ENCODE data around the gene CYP3A4. TPM values are rescaled to one million over a fixed set of nuclear protein-coding genes. Genes with fewer than 3 reads are reported as not detected.
A peak's percentile ranks its signal among the peaks of the same experiment; 100 is the strongest.

Gene CYP3A4
- total and polyA plus RNA-seq, 2 of the 8 experiments (the other 6 are each of a cell fraction or from before 2014, with no cell fraction given) = not detected

DNA sequence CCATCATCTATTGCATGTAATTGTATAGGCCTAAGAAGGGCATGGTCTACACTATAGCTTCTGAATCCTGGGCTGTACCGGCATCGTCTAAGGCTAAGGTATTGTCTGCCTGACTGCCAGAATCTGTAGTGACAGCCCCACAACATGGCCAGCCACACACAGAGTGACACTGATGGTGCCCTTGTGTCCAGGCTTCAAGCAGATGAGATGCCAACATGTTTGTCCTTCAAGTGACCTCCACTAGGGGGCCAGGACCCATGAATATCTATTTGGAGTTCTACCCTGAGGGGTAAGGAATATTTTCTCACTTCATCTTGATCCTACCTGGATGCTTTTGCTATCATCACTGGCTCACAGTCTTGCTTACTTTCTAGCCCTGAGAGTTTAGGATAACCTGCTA, 50.5 kb downstream of the CYP3A4 start (continued):
- TF ChIP-seq, protein P1, sequence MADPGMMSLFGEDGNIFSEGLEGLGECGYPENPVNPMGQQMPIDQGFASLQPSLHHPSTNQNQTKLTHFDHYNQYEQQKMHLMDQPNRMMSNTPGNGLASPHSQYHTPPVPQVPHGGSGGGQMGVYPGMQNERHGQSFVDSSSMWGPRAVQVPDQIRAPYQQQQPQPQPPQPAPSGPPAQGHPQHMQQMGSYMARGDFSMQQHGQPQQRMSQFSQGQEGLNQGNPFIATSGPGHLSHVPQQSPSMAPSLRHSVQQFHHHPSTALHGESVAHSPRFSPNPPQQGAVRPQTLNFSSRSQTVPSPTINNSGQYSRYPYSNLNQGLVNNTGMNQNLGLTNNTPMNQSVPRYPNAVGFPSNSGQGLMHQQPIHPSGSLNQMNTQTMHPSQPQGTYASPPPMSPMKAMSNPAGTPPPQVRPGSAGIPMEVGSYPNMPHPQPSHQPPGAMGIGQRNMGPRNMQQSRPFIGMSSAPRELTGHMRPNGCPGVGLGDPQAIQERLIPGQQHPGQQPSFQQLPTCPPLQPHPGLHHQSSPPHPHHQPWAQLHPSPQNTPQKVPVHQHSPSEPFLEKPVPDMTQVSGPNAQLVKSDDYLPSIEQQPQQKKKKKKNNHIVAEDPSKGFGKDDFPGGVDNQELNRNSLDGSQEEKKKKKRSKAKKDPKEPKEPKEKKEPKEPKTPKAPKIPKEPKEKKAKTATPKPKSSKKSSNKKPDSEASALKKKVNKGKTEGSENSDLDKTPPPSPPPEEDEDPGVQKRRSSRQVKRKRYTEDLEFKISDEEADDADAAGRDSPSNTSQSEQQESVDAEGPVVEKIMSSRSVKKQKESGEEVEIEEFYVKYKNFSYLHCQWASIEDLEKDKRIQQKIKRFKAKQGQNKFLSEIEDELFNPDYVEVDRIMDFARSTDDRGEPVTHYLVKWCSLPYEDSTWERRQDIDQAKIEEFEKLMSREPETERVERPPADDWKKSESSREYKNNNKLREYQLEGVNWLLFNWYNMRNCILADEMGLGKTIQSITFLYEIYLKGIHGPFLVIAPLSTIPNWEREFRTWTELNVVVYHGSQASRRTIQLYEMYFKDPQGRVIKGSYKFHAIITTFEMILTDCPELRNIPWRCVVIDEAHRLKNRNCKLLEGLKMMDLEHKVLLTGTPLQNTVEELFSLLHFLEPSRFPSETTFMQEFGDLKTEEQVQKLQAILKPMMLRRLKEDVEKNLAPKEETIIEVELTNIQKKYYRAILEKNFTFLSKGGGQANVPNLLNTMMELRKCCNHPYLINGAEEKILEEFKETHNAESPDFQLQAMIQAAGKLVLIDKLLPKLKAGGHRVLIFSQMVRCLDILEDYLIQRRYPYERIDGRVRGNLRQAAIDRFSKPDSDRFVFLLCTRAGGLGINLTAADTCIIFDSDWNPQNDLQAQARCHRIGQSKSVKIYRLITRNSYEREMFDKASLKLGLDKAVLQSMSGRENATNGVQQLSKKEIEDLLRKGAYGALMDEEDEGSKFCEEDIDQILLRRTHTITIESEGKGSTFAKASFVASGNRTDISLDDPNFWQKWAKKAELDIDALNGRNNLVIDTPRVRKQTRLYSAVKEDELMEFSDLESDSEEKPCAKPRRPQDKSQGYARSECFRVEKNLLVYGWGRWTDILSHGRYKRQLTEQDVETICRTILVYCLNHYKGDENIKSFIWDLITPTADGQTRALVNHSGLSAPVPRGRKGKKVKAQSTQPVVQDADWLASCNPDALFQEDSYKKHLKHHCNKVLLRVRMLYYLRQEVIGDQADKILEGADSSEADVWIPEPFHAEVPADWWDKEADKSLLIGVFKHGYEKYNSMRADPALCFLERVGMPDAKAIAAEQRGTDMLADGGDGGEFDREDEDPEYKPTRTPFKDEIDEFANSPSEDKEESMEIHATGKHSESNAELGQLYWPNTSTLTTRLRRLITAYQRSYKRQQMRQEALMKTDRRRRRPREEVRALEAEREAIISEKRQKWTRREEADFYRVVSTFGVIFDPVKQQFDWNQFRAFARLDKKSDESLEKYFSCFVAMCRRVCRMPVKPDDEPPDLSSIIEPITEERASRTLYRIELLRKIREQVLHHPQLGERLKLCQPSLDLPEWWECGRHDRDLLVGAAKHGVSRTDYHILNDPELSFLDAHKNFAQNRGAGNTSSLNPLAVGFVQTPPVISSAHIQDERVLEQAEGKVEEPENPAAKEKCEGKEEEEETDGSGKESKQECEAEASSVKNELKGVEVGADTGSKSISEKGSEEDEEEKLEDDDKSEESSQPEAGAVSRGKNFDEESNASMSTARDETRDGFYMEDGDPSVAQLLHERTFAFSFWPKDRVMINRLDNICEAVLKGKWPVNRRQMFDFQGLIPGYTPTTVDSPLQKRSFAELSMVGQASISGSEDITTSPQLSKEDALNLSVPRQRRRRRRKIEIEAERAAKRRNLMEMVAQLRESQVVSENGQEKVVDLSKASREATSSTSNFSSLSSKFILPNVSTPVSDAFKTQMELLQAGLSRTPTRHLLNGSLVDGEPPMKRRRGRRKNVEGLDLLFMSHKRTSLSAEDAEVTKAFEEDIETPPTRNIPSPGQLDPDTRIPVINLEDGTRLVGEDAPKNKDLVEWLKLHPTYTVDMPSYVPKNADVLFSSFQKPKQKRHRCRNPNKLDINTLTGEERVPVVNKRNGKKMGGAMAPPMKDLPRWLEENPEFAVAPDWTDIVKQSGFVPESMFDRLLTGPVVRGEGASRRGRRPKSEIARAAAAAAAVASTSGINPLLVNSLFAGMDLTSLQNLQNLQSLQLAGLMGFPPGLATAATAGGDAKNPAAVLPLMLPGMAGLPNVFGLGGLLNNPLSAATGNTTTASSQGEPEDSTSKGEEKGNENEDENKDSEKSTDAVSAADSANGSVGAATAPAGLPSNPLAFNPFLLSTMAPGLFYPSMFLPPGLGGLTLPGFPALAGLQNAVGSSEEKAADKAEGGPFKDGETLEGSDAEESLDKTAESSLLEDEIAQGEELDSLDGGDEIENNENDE (IDR thresholded peaks at IDR 0.05; ENCODE audit: insufficient replicate concordance, low read length) = no peak
- TF ChIP-seq RAD21 (IDR thresholded peaks at IDR 0.05 in 1 of 2, conservative IDR thresholded peaks at IDR 0.05 in 1 of 2; ENCODE audit: low read depth in 2 of 2, low read length in 2 of 2) (peak; percentile 28 to 52; a peak in 3 of 4 replicates), SP2 (IDR thresholded peaks at IDR 0.05; ENCODE audit: low read length) (no peak), GABPA (IDR thresholded peaks at IDR 0.05; ENCODE audit: borderline replicate concordance, insufficient read depth, low read length) (no peak), YY1 (IDR thresholded peaks at IDR 0.05; ENCODE audit: low read depth, low read length) (no peak), BCL11A (IDR thresholded peaks at IDR 0.05; ENCODE audit: low read depth in 2 of 2, low read length in 2 of 2) (no peak), GTF2F1 (IDR thresholded peaks at IDR 0.05; ENCODE audit: borderline replicate concordance, low read depth, low read length) (no peak), CHD1 (IDR thresholded peaks at IDR 0.05; ENCODE audit: low read depth, low read length) (no peak)
- TF ChIP-seq, protein P2, sequence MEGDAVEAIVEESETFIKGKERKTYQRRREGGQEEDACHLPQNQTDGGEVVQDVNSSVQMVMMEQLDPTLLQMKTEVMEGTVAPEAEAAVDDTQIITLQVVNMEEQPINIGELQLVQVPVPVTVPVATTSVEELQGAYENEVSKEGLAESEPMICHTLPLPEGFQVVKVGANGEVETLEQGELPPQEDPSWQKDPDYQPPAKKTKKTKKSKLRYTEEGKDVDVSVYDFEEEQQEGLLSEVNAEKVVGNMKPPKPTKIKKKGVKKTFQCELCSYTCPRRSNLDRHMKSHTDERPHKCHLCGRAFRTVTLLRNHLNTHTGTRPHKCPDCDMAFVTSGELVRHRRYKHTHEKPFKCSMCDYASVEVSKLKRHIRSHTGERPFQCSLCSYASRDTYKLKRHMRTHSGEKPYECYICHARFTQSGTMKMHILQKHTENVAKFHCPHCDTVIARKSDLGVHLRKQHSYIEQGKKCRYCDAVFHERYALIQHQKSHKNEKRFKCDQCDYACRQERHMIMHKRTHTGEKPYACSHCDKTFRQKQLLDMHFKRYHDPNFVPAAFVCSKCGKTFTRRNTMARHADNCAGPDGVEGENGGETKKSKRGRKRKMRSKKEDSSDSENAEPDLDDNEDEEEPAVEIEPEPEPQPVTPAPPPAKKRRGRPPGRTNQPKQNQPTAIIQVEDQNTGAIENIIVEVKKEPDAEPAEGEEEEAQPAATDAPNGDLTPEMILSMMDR (IDR thresholded peaks at IDR 0.05; ENCODE audit: control extremely low read depth in 1 of 3, insufficient read depth in 1 of 3, low read depth in 1 of 3, low read length in 3 of 3) = peak; percentile 20 to 64 (median 38)
